Measurements from ENCODE around the gene SLC29A3.

Gene SLC29A3

DNA sequence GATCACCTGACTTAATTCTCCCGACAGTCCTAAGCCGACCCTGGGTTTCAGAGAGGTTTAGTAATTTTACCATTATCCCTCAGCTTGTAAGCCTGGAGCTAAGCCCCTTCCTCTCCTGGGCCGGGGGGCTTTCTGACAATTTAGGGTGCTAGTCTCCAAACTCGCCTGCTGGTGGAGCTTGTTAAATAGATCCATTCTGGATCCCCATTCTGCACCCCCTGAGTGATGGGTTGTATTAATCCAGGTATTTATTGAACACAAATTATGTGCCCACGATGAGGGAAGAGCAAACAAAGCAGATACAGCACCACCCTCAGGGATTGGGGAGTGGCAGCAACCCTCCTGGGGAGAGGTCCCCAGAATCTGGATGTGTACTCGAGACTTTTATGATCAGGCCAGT is 1.3 kb upstream of the SLC29A3 start:
- in situ Hi-C loops (cut with MboI; ENCODE audit: low sequenced_read_pairs), result no loop called here

DNA sequence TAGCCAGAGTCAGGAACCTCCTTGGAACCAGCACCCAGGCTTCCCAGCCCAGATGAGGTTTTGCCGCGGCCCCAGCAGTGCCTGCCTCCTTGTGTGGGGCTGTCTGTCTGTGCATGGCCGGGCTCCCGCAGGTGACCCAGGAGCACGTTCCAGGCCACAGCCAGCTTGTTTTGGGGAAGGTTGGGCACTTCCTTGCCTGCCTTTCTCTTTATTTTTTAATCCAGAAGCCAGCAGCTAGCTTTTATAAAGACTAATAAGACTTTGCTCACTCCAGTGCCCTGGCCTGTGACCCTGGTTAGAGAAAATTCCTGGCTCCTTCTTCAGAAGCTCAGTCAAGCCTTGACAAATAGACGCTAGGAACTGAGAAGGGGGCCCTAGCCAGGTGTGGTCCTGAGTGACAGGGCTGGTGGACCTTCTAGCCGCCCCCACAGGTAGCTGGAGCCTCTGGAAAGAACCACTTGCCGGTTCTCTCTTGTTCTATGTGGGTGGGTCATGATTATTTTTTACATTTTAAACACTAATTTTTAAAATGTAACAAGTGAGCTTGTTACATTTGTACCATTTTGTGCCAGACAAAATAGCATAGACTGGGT is 837 bp downstream of the SLC29A3 start:
- in situ Hi-C loops (cut with MboI; ENCODE audit: low sequenced_read_pairs), result no loop called here

DNA sequence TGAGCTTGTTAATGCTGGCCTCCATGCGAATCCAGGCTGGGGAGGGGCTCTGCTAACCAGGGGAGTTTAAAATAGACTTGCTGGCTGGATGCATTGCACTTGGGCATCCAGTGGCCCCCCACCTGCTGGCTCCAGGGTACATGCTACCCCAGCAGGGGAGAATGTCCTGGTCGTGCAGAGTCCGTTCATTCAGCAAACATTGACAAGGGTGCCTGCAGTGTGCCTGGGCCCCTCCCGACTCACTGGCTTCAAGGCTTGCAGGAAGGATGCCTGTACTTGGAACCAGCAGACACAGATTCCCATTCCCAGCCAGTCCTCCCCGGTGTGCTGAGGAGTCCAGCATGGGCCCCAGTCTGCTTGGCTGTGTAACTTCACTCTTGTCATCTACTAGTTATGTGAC is 1.5 kb downstream of the SLC29A3 start:
- in situ Hi-C loops (cut with MboI; ENCODE audit: low sequenced_read_pairs), result no loop called here

DNA sequence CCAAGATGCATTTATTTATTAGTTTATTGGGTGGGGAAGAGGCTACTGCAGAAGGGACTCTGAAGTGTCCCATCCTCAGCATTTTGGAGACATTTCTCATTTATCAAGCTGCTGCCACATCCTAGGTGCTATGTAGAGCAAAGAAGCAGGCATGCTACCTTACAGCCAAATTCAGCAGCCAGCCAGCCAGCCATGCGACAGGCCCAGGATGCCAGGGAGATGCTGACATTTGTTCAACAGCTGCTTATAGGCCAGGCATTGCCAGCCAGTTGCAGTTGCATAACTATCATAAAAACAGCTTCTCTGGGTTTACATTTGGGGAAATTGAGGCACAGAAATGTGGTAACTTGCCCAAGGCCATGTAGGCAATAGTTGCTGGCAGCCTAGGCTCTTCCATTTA is 2.3 kb downstream of the SLC29A3 start:
- in situ Hi-C loops (cut with MboI; ENCODE audit: low sequenced_read_pairs), result no loop called here

DNA sequence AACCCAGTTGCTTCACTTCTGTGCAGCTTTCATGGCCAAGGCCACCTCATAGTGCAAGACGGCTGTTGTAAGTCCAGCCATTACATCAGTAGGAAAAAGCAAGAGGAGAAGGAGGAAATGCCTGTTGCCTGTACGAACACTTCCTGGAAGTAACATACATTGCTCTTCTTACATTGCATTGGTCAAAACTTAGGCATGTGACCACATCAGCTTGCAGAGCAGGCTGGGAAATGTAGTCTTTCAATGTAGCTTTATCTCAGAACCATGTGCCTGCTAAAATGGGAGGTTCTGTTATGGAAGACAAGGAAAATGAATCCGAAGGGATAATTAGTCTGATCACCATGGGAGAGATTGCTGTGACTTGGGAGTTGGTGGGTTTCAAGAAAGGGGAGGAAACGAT is 4.3 kb downstream of the SLC29A3 start:
- in situ Hi-C loops (cut with MboI; ENCODE audit: low sequenced_read_pairs), result no loop called here

DNA sequence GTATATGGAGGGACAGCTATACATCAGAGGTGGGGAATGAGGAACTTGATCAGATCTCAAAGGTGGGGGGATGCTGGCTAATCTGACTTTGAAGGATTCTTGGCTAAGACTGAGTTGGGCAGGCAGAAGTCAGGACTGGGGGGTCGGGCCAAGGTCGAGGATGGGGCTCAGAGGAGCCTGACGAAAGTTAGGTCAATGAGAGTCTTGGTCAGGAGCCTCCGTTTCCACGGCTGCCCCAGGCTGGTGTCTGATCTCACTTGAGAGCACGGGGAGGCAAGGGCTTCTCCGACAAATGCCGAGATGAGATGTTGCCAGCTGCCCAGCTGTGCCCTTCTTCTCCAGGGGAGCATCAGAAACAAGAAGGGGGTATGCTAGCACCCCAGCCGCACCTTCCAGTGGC is 5.7 kb downstream of the SLC29A3 start:
- in situ Hi-C loops (cut with MboI; ENCODE audit: low sequenced_read_pairs), result no loop called here

DNA sequence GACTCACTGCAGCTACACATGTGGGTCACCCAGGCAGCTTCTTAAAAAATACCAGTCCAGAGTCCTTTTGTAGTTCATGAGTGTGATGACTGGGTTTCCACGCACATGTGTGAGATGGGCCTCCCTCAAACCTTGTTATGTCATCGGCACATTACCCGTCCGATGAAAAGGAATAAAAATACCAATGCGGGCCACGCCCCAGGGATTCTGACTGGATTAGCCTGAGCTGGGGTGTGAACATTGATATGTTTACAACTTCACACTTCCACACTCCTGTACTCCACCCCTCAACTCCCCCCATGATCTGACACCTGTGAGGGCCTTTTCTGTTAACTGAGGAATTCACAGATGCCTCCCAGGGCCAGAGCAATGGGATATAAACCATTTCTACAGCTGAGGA is 6.2 kb downstream of the SLC29A3 start:
- in situ Hi-C loops (cut with MboI; ENCODE audit: low sequenced_read_pairs), result no loop called here

DNA sequence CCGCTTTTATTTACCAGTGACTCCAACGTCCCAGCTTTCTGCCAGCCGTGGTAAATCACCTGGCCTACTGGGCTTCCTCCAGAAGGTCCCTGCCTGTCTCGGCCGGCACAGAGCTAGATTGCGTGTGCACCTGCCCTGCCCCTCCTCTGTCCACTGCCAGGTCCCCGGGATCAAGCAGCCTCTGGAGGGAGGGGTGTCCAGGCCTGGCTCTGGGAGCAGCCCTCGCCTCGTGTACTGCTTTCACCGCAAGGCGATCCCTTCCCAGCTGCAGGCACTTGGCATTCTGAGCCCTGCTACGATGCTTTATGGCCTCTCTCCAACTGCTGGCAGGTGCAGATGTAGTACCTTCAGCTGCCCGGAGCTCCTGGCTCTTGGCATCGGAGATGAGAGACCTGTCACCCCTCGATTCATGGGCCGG is 7.4 kb downstream of the SLC29A3 start:
- in situ Hi-C loops (cut with MboI; ENCODE audit: low sequenced_read_pairs), result no loop called here

DNA sequence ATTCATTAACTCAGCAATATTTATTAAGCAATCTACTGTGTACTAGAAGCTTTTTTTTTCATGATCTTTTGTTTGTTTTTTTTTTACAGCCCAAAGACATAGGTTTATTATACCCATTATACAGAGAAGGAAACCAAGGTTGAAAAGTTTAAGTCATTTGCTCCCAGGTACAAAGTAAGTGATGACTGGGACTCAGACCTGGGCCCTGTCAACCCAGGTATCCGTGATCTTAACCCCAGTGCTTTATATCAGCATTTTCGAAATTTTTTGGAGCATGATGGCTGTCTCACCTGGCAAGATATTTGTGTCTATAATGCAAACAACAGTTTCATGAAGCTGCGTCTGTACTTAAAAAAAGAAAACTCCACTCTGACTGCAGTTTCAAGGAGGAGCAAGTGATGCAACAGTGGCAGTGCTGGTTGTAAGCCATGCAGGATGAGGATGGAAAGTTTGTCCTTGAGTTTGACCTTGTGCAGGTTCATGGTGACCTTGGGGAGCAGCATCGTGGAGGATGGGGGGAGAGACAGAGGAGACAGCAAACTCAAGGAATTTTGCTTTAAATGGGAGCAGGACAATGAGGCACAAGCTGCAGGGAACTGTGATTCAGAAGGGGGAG is 11.8 kb downstream of the SLC29A3 start:
- in situ Hi-C loops (cut with MboI; ENCODE audit: low sequenced_read_pairs), result no loop called here

DNA sequence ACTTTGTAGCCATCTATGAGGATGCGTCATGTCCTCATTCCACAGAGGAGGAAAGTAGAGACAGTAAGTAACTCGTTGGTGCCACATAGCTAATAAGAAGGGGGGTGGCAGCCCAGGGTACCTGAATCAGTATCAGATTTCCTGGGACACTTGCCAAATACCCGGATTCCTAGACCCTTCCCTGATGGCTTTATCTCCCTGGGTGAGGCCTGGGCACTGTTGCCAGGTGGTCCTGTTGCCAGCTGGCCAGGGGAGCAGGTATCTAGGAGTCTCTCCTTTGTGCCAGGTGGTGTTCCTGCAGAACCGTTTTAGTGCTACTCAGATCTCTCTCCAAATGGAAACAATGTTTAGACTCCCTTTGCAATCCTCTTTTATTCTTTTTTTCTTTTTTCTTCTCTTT is 12.7 kb downstream of the SLC29A3 start:
- in situ Hi-C loops (cut with MboI; ENCODE audit: low sequenced_read_pairs), result no loop called here

DNA sequence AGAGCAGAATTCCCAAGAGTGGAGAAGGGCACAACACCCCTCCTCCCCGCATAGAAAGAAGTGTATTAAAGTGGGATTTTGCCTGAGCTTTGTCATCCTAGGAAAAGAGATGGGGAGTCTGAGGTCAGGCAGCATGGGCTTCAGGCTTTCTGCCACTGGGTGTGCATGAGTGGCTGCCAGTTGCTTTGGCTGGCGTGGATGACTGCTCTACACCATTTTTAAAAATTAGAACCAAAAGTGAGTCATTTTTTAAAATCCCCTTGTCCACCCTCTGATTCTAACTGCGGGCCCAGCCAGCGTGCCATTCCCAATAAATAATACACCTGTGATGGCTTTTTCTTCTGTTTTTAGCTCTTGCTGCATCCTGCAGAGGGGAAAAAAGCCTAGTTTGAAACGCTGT is 13.4 kb downstream of the SLC29A3 start:
- in situ Hi-C loops (cut with MboI; ENCODE audit: low sequenced_read_pairs), result no loop called here

DNA sequence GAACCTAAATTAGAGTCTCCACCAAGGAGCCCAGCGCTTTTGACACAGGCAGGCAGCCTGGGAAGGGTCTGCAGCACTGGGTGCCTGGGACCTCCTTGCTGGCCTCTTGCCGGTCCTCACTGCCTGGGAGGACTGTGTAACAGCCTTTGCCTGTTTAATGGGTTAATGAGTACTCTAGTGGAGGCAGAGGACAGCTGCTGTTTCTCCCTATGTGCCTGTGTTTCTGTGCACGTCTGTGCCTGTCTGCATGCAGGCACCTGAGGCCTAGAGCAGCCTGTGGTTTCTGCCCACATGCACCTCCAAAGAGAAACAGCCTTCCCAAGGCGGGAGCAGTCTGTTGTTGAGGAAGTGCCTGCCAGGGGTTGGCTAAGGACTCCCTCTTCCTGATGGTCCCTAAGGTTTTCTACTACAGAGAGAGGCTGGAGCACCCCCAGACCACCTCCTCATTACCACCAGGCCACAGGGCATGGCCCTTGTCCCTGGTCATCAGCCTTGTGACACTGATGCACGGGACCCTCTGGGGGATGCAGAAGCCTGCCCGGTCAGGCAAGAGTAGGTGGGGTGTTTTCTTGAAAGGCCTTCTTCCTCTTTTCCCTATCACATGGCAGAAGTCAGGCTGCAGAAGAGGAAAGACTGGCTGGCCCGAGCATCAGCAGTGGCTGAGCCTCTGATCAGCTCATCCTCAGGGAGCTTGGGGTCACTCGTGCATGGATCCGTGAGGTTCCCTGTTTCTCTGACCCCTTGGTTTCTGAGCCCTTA is 14.2 kb downstream of the SLC29A3 start:
- in situ Hi-C loops (cut with MboI; ENCODE audit: low sequenced_read_pairs), result no loop called here

DNA sequence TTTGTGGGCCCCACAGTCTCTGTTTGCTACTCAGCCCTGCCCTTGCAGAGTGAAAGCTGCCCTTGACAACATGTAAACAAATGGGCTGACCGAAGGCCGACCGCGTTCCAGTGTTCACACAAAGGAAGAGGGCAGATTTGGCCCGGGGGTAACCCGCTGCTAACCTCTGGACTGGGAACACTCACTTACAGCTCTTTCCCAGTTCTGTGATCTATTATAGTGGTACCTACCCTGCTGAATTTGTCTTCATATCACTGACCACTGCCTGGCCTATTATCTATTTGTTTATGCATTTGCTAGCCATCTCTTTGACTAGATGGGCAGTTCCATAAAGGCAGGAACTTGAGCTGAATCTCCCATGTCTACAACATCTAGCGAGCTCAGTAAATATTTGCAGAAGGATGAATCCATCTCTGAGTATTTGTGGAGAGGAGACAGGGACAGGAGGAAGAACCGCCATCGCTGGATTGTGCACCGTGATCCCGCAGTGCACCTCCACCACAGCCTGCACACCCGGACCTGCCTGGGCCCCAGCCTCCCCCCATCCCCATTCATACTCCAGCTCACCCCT is 15.2 kb downstream of the SLC29A3 start:
- in situ Hi-C loops (cut with MboI; ENCODE audit: low sequenced_read_pairs), result no loop called here

DNA sequence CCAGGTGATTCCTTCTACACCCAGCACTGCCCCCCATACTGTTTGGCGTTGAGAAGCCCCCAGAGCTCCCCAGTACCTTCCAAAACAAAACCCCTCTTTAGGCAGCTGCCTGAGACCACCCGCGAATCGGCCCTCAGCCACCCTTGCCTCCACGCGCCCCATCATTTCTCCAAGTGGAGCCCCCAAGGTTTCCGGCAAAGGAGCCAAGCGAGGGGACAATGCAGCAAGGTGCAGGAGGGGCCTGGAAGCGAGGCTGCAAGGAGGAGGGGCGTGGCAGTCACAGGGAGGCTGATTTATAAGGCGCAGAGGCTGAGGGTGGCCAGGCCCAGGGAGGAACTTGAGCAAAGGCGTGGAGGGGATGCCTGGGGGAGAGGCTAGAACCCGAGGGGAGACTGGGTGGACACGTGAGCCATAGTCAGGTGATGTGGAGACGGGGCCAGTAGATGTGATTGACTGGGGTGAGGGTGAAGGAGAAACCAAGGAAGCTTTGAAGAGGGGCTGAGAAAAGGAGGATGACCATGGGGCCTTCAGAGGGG is 16.2 kb downstream of the SLC29A3 start:
- in situ Hi-C loops (cut with MboI; ENCODE audit: low sequenced_read_pairs), result no loop called here

DNA sequence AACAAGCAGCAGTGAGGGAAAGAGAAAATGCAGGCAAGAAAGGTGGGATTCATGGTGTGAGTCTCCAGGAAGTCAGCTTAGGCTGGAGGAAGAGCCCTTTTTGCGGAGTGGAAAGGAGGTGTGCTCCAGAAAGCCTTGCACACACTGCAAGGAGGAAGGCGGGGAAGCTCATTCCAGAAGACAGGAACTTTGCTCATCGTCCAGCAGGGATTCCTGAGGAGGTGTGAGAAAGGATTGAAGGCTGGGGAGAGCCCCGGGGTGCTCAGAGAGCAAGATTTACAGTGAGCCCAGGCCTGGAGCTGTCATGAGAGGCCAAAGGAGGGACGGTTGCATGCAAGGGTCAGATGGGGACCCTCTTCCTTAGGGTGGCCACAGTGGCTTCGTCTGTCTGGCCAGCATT is 17.6 kb downstream of the SLC29A3 start:
- in situ Hi-C loops (cut with MboI; ENCODE audit: low sequenced_read_pairs), result no loop called here

DNA sequence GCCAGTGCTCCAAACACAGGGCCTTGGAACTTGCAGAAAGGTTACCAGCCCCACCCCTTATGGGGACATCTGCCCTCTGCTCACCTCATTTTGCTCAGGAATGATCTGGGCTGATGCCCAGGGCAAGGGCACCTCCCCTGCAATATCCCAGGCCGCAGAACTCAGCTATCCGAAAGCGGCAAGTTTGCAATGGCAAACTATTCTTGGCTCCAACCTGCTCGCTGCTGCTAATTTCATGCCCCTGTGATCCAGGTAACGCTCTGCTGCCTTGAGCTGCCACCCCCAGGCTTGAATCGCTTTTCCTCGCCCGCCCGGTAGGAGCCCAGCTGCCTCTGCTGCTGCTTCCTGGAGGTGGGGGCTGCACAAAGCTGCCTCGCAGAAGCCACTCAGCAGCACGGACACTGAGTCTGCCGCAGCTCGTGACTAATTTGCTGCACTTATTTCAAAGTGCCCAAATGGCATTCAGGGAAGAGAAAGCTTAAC is 18.2 kb downstream of the SLC29A3 start:
- in situ Hi-C loops (cut with MboI; ENCODE audit: low sequenced_read_pairs), result no loop called here

DNA sequence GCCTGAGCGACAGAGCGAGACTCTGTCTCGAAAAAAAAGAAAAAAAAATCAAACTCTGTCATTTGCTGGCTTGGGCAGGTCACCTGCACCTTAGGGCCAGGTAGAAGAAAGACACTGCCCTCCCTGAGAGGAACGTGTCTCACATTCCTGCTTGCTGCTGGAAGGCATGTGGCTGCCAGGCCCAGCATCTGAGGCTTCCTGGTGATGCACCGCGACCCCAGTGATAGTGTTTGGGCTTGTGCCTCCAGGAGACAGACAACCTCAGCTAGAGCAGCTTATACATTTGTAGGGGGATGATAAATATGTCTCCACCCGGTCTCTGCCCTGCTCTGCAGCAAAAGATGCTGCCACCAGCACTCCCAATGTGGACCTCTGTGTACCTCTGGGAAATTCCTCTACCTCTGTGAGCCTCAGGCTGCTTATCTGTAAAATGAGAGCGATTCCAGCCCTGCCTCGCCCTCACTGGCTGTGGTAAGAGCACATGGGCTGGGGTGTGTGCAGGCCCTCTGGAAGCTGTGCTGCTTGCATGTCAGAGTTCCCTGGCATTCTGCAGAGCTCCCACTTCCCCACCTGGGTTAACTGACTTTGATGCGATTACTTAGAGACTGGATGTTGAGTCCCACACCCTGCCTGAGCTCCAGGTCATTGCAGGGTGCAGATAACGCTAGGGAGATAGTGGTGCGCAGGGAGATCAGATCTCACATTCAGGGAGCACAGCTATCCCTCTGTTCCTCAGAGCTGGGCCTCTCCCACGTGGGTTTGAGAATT is 19.9 kb downstream of the SLC29A3 start:
- in situ Hi-C loops (cut with MboI; ENCODE audit: low sequenced_read_pairs), result no loop called here

DNA sequence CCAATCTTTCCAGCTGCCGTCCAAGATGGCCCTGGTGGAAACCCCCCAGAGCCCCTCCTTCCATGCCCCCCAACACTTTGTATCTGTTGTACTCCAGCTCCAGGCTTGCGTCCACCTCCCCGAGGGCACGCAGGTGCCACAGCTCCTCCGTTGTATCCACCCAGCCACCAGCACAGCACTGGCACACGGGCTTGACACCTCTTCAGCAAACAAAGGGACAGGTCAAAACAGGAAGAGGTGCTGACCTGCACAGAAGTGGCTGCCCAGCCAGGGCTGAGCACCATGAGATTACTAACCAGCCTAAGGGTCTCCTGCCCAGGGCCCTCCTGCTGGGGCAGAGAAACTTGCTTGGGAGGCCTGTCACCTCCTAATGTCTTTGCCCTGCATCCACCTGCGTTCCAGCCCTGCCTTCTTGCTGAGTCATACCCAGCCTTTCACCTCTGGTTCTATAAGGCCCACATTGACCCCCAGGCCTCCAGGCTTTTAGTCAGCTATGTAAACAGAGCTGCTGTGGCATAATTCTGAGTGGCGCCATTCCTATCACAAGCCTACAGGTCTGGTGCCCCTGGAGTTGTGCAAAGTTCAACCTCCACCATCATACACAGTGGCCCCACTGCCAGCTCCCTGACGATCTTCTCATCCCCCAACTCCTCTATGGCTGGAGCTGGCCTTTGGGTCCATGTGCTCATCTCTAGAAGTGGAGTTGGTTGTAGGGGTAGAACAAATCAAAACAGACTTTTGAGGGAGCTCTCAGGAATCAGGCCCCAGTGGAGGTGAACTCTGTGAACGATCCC is 20.9 kb downstream of the SLC29A3 start:
- in situ Hi-C loops (cut with MboI; ENCODE audit: low sequenced_read_pairs), result no loop called here

DNA sequence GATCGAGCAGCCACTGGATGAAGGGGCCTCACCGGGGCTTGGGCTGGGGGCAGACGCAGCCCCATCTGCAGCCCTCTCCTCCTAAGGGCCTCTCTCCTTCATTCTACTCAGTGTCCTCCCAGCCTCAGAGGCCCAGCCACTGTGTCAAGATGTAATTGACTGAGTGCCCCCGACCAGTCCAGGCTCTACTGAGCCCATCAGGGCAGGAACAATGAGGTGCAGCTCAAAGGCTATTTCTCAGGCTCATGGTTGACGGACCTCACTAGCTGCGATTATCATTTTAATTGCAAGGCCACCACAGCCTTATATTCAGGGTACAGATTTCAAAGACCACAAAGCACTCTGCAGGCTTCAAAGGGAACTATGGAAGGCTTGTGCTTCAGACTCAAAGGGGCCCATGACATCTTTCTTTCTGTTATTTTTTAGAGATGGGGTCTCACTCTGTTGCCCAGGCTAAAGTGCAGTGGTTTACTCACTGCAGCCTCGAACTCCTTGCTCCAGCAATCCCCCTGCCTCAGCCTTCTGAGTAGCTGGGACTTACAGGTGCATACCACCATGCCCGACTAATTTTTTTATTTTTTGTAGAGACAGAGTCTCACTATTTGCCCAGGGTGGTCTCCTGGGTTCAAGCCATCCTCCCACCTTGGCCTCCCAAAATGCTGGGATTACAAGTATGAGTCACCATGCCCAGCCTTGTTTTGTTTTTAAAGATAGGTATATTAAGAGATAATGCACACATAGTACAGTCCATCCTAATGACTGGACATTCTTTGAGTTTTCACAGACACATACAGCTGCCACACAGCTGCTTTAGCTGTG is 23.7 kb downstream of the SLC29A3 start:
- in situ Hi-C loops (cut with MboI; ENCODE audit: low sequenced_read_pairs), result no loop called here

Data from hTERT RPE-1 (cell line).